HG03175 (cell line): ENCODE data around the gene AAMDC.
A peak's percentile ranks its signal among the peaks of the same experiment; 100 is the strongest.

Source experiments
- ATAC-seq: cut with Tn5 transposase; IDR thresholded peaks from one replicate; pipeline ENCODE4 v1.9.1; 2021; ENCODE audit warnings: mild to moderate bottlenecking, moderate library complexity; ENCODE audit not compliant: unreplicated experiment

AAMDC gene

GRCh38 chr11:77820565-77821348 is at the start of gene AAMDC, which contains the start of gene RSF1:
AAMDC (plus strand) TSS chr11:77821144; CDS start chr11:77842497, 21,353 bp downstream.
RSF1 (minus strand) TSS chr11:77820722; CDS start chr11:77820714, 8 bp downstream.
- peak; percentile 86 for ATAC-seq

- ATAC-seq: no peak
Measured at GRCh38 chr11:77775936-77776335, 45.0 kb upstream of the AAMDC start.

- no peak for ATAC-seq
Measured at GRCh38 chr11:77776455-77776854, 44.5 kb upstream of the AAMDC start.

- no peak for ATAC-seq
Measured at GRCh38 chr11:77778118-77778517, 42.8 kb upstream of the AAMDC start.

- no peak for ATAC-seq
Measured at GRCh38 chr11:77778549-77778948, 42.4 kb upstream of the AAMDC start.

- no peak for ATAC-seq
Measured at GRCh38 chr11:77779935-77780334, 41.0 kb upstream of the AAMDC start.

- no peak for ATAC-seq
Measured at GRCh38 chr11:77783025-77783424, 37.9 kb upstream of the AAMDC start.

GRCh38 chr11:77784572-77784971 is 36.4 kb upstream of the AAMDC start:
- ATAC-seq: no peak

- no peak for ATAC-seq
Measured at GRCh38 chr11:77789061-77789730, 31.7 kb upstream of the AAMDC start.

GRCh38 chr11:77789731-77790476 is 31.0 kb upstream of the AAMDC start:
- no peak for ATAC-seq

- ATAC-seq: no peak
Measured at GRCh38 chr11:77791301-77791700, 29.6 kb upstream of the AAMDC start.

GRCh38 chr11:77793972-77794371 is 27.0 kb upstream of the AAMDC start:
- ATAC-seq: no peak

- ATAC-seq: no peak
Measured at GRCh38 chr11:77799338-77799737, 21.6 kb upstream of the AAMDC start.

GRCh38 chr11:77800449-77800848 is 20.5 kb upstream of the AAMDC start:
- ATAC-seq: no peak

GRCh38 chr11:77801477-77801876 is 19.5 kb upstream of the AAMDC start:
- ATAC-seq: no peak

- ATAC-seq: no peak
Measured at GRCh38 chr11:77806415-77806814, 14.5 kb upstream of the AAMDC start.

GRCh38 chr11:77806993-77807392 is 14.0 kb upstream of the AAMDC start:
- no peak for ATAC-seq

- ATAC-seq: no peak
Measured at GRCh38 chr11:77813256-77813655, 7.7 kb upstream of the AAMDC start.

GRCh38 chr11:77814848-77815247 is 6.1 kb upstream of the AAMDC start:
- no peak for ATAC-seq

GRCh38 chr11:77815459-77815858 is 5.5 kb upstream of the AAMDC start:
- no peak for ATAC-seq

- peak; percentile 49 for ATAC-seq
Measured at GRCh38 chr11:77819411-77819920, 1.5 kb upstream of the AAMDC start.
